ENCODE results near the gene SHD. TPM values are rescaled to one million over a fixed set of nuclear protein-coding genes. Genes with fewer than 3 reads are reported as not detected.
"Not testable (repeated sequence)": the region's sequence is repeated elsewhere in the genome, so short reads cannot be mapped to it uniquely, and the experiment has no call there.

Gene SHD
- total RNA-seq, 4 donors from 2014 or later, result 0.19 TPM; not detected in 3

- no peak for ATAC-seq (ENCODE audit: low FRiP score)
- no peak for TF ChIP-seq CTCF (IDR thresholded peaks at IDR 0.05)
- DNase-seq (ENCODE audit: low spot score), result no peak
Observed at GRCh38 chr19:4238831-4239230, 40.2 kb upstream of the SHD start.

DNA sequence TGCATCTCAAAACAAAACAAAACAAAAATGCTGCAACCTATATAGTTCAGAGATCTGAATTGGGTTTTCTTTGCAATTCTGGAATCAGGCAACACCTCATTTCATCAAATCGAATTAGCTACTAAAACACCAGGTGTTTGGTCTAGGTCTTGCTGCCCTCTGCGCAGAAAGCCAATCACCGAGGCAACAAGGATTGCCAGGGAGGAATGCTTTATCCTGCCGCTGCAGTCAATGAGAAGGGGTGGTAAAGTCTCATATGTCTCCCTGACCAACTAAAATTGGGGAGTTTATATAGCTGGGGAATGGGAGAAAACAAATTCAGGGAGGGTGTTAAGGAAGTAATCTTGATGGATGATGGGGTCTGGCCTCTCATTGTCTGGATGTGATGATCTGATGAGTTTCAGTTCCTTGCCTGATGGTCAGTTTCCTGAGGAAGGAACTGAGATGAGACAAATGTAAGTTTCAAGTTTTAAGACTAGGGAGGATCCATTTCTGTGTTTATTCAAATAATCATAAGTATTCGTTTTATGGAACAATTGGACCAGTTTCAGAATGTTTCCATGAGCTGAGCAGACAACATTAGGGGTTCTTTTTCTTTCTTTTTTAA lies 37.1 kb upstream of the SHD start:
- ATAC-seq (ENCODE audit: low FRiP score) (no peak), DNase-seq (ENCODE audit: low spot score) (no peak)
- TF ChIP-seq CTCF (IDR thresholded peaks at IDR 0.05), result no peak

DNA sequence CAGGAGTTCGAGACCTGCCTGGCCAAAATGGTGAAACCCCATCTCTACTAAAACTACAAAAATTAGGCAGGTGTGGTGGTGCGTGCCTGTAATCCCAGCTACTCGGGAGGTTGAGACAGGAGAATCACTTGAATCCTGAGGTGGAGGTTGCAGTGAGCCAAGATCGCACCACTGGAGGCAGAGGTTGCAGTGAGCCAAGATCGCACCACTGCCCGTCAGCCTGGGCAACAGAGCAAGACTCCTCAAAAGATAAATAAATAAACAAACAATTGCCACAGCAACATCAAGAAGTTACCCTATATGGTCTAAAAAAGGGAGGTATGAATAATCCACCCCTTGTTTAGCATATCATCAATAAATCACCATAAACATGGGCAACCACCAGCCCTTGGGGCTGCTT lies 33.1 kb upstream of the SHD start:
- not testable (repeated sequence) for DNase-seq (ENCODE audit: low spot score); ATAC-seq (ENCODE audit: low FRiP score)

DNA sequence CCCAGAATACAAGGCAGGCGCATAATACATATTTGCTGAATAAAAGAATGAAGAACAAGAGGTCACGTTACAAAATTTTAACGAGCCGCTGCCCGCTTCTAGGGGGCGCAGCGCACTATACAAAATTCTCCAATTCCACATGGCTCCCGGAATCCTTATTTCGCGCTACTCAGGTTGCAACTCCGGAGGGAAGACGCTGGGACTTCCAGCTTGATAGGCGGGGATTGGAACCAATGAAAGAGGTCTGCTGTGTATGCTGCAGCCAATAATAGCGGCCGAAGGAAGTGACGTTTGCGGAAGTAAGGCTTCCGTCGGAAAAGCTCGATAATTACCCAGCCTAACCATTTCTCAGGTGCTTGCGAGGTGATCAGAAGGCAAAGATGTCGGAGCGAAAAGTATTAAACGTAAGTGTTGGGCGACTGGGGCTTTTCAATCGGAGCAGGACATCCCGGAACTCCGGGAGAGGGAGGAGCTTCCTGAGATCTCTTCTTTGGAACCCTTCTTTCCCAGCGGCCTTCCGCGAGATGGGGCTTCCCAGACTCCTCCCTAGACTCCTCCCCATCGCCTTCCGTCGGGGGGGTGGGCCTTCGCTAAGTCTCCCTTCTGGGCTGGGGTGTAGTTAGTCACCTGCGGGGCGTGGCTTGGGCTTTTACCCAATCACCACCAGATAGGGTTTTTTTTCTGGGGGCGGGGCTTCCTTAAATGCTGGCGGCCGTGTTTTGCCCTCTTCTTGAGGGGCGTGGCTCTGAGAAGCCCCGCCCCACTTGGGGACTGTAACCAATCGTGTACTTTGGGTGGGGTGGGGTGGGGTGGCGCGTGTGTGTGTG lies 32.1 kb upstream of the SHD start, which contains the start of gene YJU2:
Gene YJU2, plus strand, starts transcription at position 314 of the 827 bp plus-strand sequence. Its CDS starts 67 bp downstream, at position 381.
- DNase-seq (ENCODE audit: low spot score) (peak; percentile 99), ATAC-seq (ENCODE audit: low FRiP score) (peak; percentile 99)
- no peak for TF ChIP-seq CTCF (IDR thresholded peaks at IDR 0.05)

- ATAC-seq (ENCODE audit: low FRiP score) (no peak), DNase-seq (ENCODE audit: low spot score) (no peak)
- TF ChIP-seq CTCF (IDR thresholded peaks at IDR 0.05), result no peak
Observed at GRCh38 chr19:4256563-4256962, 22.5 kb upstream of the SHD start.

- no peak for TF ChIP-seq CTCF (IDR thresholded peaks at IDR 0.05)
- no peak for DNase-seq (ENCODE audit: low spot score)
Observed at GRCh38 chr19:4257025-4257424, 22.0 kb upstream of the SHD start.

GRCh38 chr19:4258181-4258580 lies 20.9 kb upstream of the SHD start:
- TF ChIP-seq CTCF (IDR thresholded peaks at IDR 0.05), result no peak
- no peak for DNase-seq (ENCODE audit: low spot score)
- ATAC-seq (ENCODE audit: low FRiP score), result no peak

More at GRCh38 chr19:4257025-4257424, 22.0 kb upstream of the SHD start:
- ATAC-seq (ENCODE audit: low FRiP score), result no peak

Data from omental fat pad (tissue), 4 donors.